COR-L47 (cell line): Measurements from ENCODE around the gene CD55.

Source experiments
- DNase-seq: peaks from one replicate; lab custom pipeline; 2025; lab: John Stamatoyannopoulos, UW

The CD55 gene

GRCh38 chr1:207330011-207330710 lies 8.7 kb downstream of the CD55 start:
- DNase-seq: no peak

GRCh38 chr1:207331354-207332313 lies 10.2 kb downstream of the CD55 start:
- DNase-seq: no peak

GRCh38 chr1:207333009-207333600 lies 11.6 kb downstream of the CD55 start:
- DNase-seq: no peak

GRCh38 chr1:207333620-207334019 lies 12.1 kb downstream of the CD55 start:
- DNase-seq: no peak

DNA sequence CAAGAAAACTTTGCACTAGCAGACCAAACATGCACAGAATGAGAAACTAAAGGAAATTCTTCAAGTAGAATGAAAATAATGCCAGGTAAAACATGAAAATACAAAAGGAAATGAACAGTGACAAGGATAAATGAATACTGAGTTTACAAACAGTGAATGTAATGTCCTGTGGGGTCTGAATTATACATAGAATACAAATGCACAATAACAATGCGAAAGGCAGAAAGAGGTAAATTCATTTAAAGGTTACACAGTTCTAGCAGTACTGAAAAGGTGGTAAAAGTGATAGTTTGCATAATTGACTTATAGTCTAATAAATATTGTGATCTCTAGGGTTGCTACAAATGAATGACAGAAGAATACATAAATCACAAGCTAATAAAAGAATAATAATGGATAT lies 12.9 kb downstream of the CD55 start:
- DNase-seq: no peak

GRCh38 chr1:207335138-207335537 lies 13.7 kb downstream of the CD55 start:
- no peak for DNase-seq

- DNase-seq: no peak
Measured at GRCh38 chr1:207335695-207336363, 14.4 kb downstream of the CD55 start.

GRCh38 chr1:207336559-207337467 lies 15.3 kb downstream of the CD55 start:
- no peak for DNase-seq

DNA sequence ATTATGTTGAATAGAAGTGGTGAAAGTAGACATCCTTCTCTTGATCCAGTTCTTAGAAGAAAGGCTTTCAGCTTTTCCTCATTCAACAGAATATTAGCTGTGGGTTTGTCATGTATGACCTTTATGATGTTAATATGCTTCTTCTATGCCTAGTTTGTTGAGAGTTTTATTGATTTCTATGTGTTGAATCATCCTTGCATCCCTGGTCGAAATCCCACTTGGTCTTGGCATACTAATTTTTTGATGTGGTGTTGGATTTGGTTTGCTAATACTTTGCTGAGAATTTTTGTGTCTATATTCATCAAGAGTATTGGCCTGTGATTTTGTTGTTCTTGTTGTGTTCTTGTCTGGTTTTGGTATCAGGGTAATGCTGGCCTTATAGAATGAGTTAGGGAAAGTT lies 20.9 kb downstream of the CD55 start:
- DNase-seq: no peak

DNA sequence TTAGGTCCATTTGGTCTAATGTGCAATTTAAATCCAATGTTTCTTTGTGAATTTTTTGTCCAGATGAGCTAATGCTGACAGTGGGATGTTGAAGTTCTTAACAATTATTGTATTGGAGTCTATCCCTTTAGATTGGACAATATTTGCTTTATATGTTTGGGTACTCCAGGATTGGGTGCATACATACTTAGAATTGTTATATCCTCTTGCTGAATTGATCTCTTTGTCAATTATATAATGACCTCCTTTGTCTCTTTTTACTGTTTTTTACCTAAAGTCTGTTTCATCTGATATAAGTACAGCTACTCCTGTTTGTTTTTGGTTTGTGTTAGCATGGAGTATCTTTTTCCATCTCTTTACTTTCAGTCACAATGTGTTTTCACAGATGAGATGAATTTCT lies 22.2 kb downstream of the CD55 start:
- no peak for DNase-seq

DNA sequence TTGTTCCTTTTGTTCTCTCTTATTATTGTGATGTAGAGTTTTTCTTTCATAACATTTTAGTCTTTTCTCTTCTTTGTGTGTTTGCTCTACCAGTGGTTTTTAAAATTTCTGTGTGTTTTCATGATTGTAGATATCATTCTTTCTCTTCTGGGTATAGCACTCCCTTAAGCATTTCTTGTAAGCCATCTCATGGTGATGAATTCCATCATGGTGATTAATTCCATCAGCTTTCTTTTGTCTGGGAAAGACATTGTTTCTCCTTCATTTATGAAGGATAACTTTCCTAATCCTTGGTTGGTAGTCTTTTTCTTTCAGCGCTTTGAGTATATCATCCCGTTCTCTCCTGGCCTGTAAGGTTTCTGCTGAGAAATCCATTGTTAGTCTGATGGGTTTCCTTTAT lies 22.7 kb downstream of the CD55 start:
- DNase-seq: no peak

DNA sequence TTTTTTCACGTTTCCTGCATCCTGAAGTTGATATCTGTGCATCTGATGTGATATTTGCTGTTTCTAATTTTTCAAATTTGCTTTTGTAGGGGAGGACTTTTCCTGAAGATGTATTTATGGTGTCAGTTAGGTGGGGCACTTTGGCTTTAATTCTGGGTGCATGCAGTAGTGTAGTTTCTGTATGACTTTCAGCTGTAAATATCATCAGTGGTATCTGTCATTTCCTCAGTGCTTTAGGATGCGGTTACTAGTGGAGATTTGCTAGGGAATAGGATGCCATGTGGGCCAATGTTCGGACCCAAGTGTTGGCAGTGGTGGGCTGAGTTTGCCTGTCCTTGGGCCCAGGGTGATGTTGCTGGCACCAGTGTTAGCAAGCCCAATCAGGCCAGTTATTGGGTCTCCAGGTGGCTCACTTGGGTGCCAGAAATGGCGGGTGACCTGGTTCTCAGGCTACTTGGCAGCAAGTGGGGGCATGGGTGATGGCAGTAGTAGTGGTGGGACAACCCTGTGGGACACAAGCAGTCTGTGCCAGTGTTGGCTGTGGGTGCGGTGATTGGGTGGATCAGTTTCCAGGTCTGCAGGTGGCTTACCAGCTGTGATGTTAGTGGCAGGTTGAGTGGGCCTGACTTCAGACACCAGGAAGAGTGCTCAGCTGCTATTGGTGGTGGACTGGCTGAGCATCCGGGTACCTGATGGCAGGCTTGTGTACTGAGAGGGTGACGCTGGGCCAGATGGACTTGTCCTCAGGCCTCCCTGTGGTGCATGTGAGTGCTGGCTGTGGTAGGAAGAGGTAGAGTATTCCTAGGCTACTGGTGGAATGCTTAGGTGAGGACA lies 24.4 kb downstream of the CD55 start:
- no peak for DNase-seq

DNA sequence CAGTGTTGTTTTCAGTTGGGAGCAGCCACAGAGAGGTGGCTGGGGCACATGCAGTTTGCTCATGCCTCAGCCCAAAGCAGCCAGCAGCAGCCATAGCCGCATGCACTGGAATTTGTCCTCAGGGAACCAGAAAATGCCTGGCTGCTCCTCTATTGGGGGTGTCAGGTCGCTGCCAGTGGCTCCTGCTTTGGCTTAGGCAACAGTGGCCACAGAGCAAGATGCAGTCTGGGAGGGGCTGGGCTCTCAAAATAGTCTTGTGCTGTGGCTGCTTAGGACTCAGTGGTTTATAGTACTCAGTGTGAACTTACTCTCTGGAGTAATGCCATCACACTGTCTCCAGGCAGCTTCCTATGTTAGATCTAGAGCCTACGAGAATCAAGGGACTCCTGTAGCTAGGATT lies 25.0 kb downstream of the CD55 start:
- DNase-seq: no peak

DNA sequence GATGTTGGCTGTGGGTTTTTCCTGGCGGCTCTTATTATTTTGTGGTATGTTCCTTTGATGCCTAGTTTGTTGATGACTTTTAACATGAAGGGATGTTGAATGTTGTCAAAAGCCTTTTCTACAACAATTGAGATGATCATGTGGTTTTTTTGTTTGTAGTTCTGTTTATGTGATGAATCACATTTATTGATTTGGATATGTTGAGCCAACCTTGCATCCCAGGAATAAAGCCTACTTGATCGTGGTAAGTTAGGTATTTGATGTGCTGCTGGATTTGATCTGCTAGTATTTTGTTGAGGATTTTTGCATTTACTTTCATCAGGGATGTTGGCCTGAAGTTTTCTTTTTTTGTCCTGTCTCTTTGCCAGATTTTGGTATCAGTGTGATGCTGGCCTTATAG lies 28.5 kb downstream of the CD55 start:
- no peak for DNase-seq

DNA sequence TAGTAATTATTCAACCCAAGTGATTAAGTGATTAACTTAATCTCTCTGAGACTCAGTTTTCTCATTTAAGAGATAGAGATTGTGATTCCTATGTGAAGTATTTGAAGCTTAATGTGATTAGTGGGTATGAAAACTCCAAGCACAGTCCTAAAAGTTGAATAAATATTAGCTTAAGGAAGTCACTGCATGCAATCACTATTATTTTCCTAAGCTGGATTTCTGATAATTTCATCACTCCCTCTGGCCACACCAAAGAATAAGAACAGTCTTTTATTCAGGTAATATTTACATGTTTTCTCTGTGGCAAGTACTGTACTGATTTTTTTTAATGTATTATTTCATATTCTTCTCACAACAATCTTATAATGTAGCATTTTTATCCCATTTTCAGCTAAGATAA lies 31.1 kb downstream of the CD55 start:
- no peak for DNase-seq

DNA sequence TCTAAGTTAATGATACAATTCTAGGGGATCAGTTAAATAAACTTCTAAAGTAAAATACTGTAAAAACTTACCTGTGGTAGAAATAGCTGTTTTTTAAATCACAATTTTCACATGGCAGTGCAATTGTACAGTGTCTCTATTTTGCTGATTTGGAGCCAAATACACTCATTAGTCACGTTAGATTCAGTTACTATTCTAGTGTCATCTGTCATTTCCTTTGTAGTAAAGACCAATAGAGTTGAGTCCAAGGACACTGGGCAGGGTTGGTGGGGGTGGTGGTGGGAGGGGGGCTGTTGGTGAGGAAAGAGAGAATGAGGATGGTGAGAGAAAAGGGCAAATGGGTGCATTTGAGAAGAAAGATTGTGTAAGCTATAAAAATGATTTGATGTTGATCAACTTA lies 33.6 kb downstream of the CD55 start:
- DNase-seq: no peak

DNA sequence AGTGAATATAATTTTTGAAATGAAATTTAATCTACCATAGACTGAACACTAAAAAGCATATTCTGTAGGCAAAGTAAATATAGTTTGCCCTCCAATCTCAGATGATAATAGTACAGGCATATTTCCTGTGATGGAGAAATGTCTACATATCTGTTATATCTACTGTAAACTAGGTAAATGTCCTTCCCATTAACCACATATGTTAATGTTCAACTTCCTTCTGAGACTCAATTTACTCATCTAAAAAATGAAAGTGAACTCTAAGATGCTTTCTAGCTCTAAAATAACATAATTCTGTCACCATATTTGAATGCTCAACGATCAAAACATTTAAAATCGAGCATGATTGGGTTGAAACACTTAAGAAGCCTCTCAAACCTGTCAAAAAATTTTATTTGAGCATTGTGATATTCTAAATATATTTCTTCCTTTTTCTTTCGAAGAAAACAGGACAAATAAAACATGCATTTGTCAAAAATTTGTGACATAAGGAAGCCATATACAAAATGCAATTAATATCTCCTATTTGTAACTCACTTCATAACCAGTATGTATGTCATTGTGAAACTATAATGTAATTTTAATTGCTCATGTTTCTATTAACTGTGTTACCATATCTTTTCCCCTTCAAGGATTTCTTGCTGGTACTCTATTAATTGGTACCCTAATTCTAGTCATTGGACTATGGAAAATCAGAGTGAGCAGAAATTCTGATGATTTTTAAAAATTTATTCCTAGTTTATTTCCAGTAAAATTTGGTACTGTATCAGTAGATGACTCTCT lies 34.2 kb downstream of the CD55 start:
- DNase-seq: no peak

- DNase-seq: no peak
Measured at GRCh38 chr1:207361029-207361428, 39.6 kb downstream of the CD55 start.

DNA sequence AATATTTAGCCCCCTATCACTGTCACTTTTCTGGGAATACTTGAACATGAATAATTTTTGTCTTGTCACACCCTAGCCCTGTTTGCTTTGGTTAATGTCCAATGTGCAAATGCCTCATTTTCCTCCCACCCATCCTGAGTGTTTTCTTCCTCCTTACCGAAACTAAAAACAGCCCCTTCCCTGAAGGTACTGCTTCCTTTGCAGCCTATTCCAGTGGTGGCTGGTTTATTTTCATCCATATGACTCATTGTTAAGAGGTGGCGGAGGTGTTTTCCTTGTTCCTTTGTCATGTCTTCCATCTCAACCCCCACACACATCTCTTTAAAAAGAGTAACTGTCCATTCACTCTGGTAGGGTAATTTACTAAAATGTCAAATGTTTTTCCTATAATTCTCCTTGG lies 40.4 kb downstream of the CD55 start:
- DNase-seq: no peak
